Motor neuron (in vitro differentiated cells): ENCODE results near the gene PRMT9. TPM values are rescaled to one million over a fixed set of nuclear protein-coding genes. Genes with fewer than 3 reads are reported as not detected.

Experiments used
- ATAC-seq, 8 experiments: fragments of 200-7000 bp; cut with Tn5 transposase; replicated peaks in 6 of 8; 2 replicates each; pipeline ENCODE4 v1.8.0; 2021; ENCODE audit warnings: mild to moderate bottlenecking in 8 of 8, moderate library complexity in 8 of 8
- H3K27ac ChIP-seq, 2 donors: fragments of 250-450 bp; sonication (Bioruptor Pico); 2 replicates each; pipeline ENCODE4 v1.9.0; 2021; ENCODE audit warnings: antibody characterized with exemption in 2 of 2, mild to moderate bottlenecking in 2 of 2, moderate library complexity in 1 of 2
- H3K4me1 ChIP-seq, 2 donors: fragments of 250-450 bp; sonication (Bioruptor Pico); replicated peaks in 1 of 2; 2 replicates each; pipeline ENCODE4 v1.6.1; 2021; ENCODE audit warnings: antibody characterized with exemption in 2 of 2, mild to moderate bottlenecking in 2 of 2, moderate library complexity in 1 of 2
- H3K4me3 ChIP-seq, 5 donors: fragments of 250-450 bp; sonication (Bioruptor Pico); 2 replicates each; pipeline ENCODE4 v1.9.0; 2021; ENCODE audit warnings: antibody characterized with exemption in 5 of 5, mild to moderate bottlenecking in 5 of 5, moderate library complexity in 4 of 5
- WGBS, 10 experiments: fragments of 450-650 bp; shearing (Covaris generic); methylation state at CpG; one replicate each; pipeline ENCODE4 v1.0.0; 2022; 5-methylcytosine and 5-hydroxymethylcytosine counted together
- in situ Hi-C, 9 experiments: fragments of 400-800 bp; cut with MboI; loops; one replicate each; pipeline ENCODE4 v1.15.0; 2021; ENCODE audit warnings: low sequenced_read_pairs in 9 of 9, low pct_unique_long_range_greater_than_20kb in 2 of 9; ENCODE audit not compliant: unreplicated experiment in 9 of 9
- total RNA-seq, 8 experiments: library from RNA; unstranded; fragments of 300-600 nt; gene quantifications; 2 replicates each; pipeline versions ENCODE4 v1.2.3 to v1.2.4, GENCODE V29; 2022

The PRMT9 gene
- total RNA-seq, 8 experiments from 2014 or later, result 10.3 to 17.7 (median 15.0) TPM

GRCh38 chr4:147629783-147630730 is 53.9 kb downstream of the PRMT9 start:
- Histone ChIP-seq H3K4me1 (no peaks in the 10 kb centered on the region), H3K4me3 (no peak overlapping the region), H3K27ac (no peak overlapping the region)
- WGBS, 10 experiments, result 50 to 100% (median 71%) methylated on average over 1 of the region's 1 CpG; no CpG with 5 or more reads in 1 of the 10 experiments
- in situ Hi-C loops, result no loop called here
- ATAC-seq, result peak in 3 of 8 experiments; percentile 50 to 84 (median 81)

GRCh38 chr4:147628415-147628814 is 55.5 kb downstream of the PRMT9 start:
- in situ Hi-C loops, result no loop called here
- no peak for ATAC-seq
- 48 to 100% (median 67%) methylated on average over 1 to 3 of the region's 3 CpGs for WGBS, 10 experiments

GRCh38 chr4:147626903-147627302 is 57.1 kb downstream of the PRMT9 start:
- in situ Hi-C loops, result no loop called here
- no peak overlapping the region for H3K4me3 ChIP-seq
- WGBS, 10 experiments, result 83 to 100% (median 98%) methylated on average over 2 to 4 of the region's 4 CpGs; no CpG with 5 or more reads in 2 of the 10 experiments
- H3K27ac ChIP-seq, result no peak overlapping the region
- ATAC-seq, result no peak
- peaks cover 0 to under 1% of the 10 kb centered on the region in 2 donors for H3K4me1 ChIP-seq

More at GRCh38 chr4:147628415-147628814, 55.5 kb downstream of the PRMT9 start:
- H3K27ac ChIP-seq, result no peak overlapping the region
- no peaks in the 10 kb centered on the region for H3K4me1 ChIP-seq
- no peak overlapping the region for H3K4me3 ChIP-seq

- H3K4me1 ChIP-seq, result peaks cover 0 to 9% of the 10 kb centered on the region in 2 donors
- no peak overlapping the region for H3K27ac ChIP-seq
- no peak overlapping the region for H3K4me3 ChIP-seq
- no peak for ATAC-seq
- in situ Hi-C loops, result no loop called here
- 0 to 96% (median 62%) methylated on average over 1 to 6 of the region's 6 CpGs for WGBS, 10 experiments
Observed at GRCh38 chr4:147625733-147626132, 58.2 kb downstream of the PRMT9 start.

- no peak overlapping the region for H3K27ac ChIP-seq
- no peak for ATAC-seq
- no peak overlapping the region for H3K4me3 ChIP-seq
- H3K4me1 ChIP-seq, result peaks cover 13 to 39% of the 10 kb centered on the region in 2 donors
- in situ Hi-C loops, result no loop called here
- 50 to 100% (median 86%) methylated on average over 1 to 2 of the region's 2 CpGs; no CpG with 5 or more reads in 2 of the 10 experiments for WGBS, 10 experiments
Observed at GRCh38 chr4:147620315-147620714, 63.6 kb downstream of the PRMT9 start.

GRCh38 chr4:147617841-147618691 is 65.9 kb downstream of the PRMT9 start:
- in situ Hi-C loops, result no loop called here
- Histone ChIP-seq H3K4me1 (peaks cover 13 to 39% of the 10 kb centered on the region in 2 donors), H3K4me3 (peak overlapping the region; percentile 71 to 94 (median 80)), H3K27ac (peak overlapping the region; percentile 55 to 88)
- 4 to 46% (median 15%) methylated on average over 1 to 16 of the region's 17 CpGs for WGBS, 10 experiments
- ATAC-seq, result peak in 2 of 8 experiments; percentile 1 to 2

- 0 to 1% (median 0%) methylated on average over 1 to 22 of the region's 37 CpGs; no CpG with 5 or more reads in 2 of the 10 experiments for WGBS, 10 experiments
- in situ Hi-C loops, result no loop called here
Observed at GRCh38 chr4:147617173-147617840, 66.7 kb downstream of the PRMT9 start, which contains the start of gene TMEM184C. Gene TMEM184C (plus strand): TSS chr4:147617397. CDS start chr4:147617957, 560 bp downstream.

GRCh38 chr4:147616849-147617172 is 67.2 kb downstream of the PRMT9 start:
- peak in 4 of 8 experiments; percentile 12 to 47 (median 44) for ATAC-seq
- in situ Hi-C loops, result no loop called here
- Histone ChIP-seq H3K27ac (peak overlapping the region; percentile 66 to 70), H3K4me1 (peaks cover 13 to 38% of the 10 kb centered on the region in 2 donors), H3K4me3 (peak overlapping the region; percentile 71 to 94 (median 80))
- 0 to 100% (median 39%) methylated on average over 1 to 6 of the region's 6 CpGs; no CpG with 5 or more reads in 1 of the 10 experiments for WGBS, 10 experiments

More at GRCh38 chr4:147617173-147617840, 66.7 kb downstream of the PRMT9 start, which contains the start of gene TMEM184C:
- peak; percentile 97 to 99 (median 98) for ATAC-seq
- peaks cover 13 to 39% of the 10 kb centered on the region in 2 donors for H3K4me1 ChIP-seq
- peak within 1 kb of the TSS; percentile 66 to 88 for H3K27ac ChIP-seq
- peak within 1 kb of the TSS; percentile 71 to 94 (median 80) for H3K4me3 ChIP-seq

GRCh38 chr4:147610686-147611085 is 73.3 kb downstream of the PRMT9 start:
- no peak for ATAC-seq
- no peak overlapping the region for H3K27ac ChIP-seq
- no peaks in the 10 kb centered on the region for H3K4me1 ChIP-seq
- no peak overlapping the region for H3K4me3 ChIP-seq
- in situ Hi-C loops, result no loop called here
- 29 to 100% (median 78%) methylated on average over 1 of the region's 1 CpG; no CpG with 5 or more reads in 3 of the 10 experiments for WGBS, 10 experiments

GRCh38 chr4:147607471-147607870 is 76.5 kb downstream of the PRMT9 start:
- Histone ChIP-seq H3K4me3 (no peak overlapping the region), H3K27ac (no peak overlapping the region), H3K4me1 (no peaks in the 10 kb centered on the region)
- no peak for ATAC-seq
- 0 to 100% (median 83%) methylated on average over 1 of the region's 1 CpG; no CpG with 5 or more reads in 5 of the 10 experiments for WGBS, 10 experiments
- in situ Hi-C loops, result no loop called here

GRCh38 chr4:147605499-147605898 is 78.5 kb downstream of the PRMT9 start:
- ATAC-seq, result no peak
- Histone ChIP-seq H3K4me3 (no peak overlapping the region), H3K4me1 (no peaks in the 10 kb centered on the region), H3K27ac (no peak overlapping the region)
- in situ Hi-C loops, result no loop called here

GRCh38 chr4:147599769-147600168 is 84.2 kb downstream of the PRMT9 start:
- Histone ChIP-seq H3K4me1 (no peaks in the 10 kb centered on the region), H3K27ac (no peak overlapping the region), H3K4me3 (no peak overlapping the region)
- ATAC-seq, result no peak
- in situ Hi-C loops, result loop anchor here in 6 of 9 experiments (25.0 kb wide), 2 partner anchors 437 to 462 kb away; no protein-coding TSS in a partner anchor
- 29 to 72% (median 67%) methylated on average over 2 to 3 of the region's 3 CpGs; no CpG with 5 or more reads in 5 of the 10 experiments for WGBS, 10 experiments
